MM.1S (cell line): Measurements from ENCODE around the gene HERC2.
"Not testable (repeated sequence)": the region's sequence is repeated elsewhere in the genome, so short reads cannot be mapped to it uniquely, and the experiment has no call there.

Experiments
- DNase-seq: peaks from one replicate; pipeline ENCODE4 v3.0.0-alpha.2; 2015
- H2AFZ ChIP-seq: fragments of 300-600 bp; sonication (generic); 2 replicates; pipeline ENCODE4 v1.6.0; 2016; ENCODE audit warnings: antibody characterized with exemption, low read length
- H3F3A ChIP-seq: fragments of 300-600 bp; sonication (generic); 2 replicates; pipeline ENCODE4 v1.6.1; 2016; ENCODE audit warnings: mild to moderate bottlenecking, antibody characterized with exemption, low read length, moderate library complexity, mixed read lengths; ENCODE audit not compliant: insufficient read depth
- H3K27ac ChIP-seq: fragments of 300-600 bp; sonication (generic); 2 replicates; pipeline ENCODE4 v1.5.1; 2016; ENCODE audit warnings: mild to moderate bottlenecking, low read length
- H3K27me3 ChIP-seq: fragments of 300-600 bp; sonication (generic); replicated peaks from 2 replicates; pipeline ENCODE4 v1.6.0; 2016; ENCODE audit warnings: low read length; ENCODE audit not compliant: insufficient read depth
- H3K36me3 ChIP-seq: fragments of 300-600 bp; sonication (generic); replicated peaks from 2 replicates; pipeline ENCODE4 v1.6.1; 2016; ENCODE audit warnings: mild to moderate bottlenecking, low read length, mixed read lengths; ENCODE audit not compliant: insufficient read depth
- H3K4me1 ChIP-seq: fragments of 300-600 bp; sonication (generic); 2 replicates; pipeline ENCODE4 v1.6.1; 2016; ENCODE audit warnings: low read length, mixed read lengths
- H3K4me2 ChIP-seq: fragments of 300-600 bp; sonication (generic); 2 replicates; pipeline ENCODE4 v1.6.0; 2016; ENCODE audit warnings: low read depth, low read length
- H3K4me3 ChIP-seq: fragments of 300-600 bp; sonication (generic); 2 replicates; pipeline ENCODE4 v1.5.1; 2016; ENCODE audit warnings: low read length, mixed read lengths
- H3K79me2 ChIP-seq: fragments of 300-600 bp; sonication (generic); 2 replicates; pipeline ENCODE4 v1.6.1; 2016; ENCODE audit warnings: mixed run types, low read length, mixed read lengths
- H3K9ac ChIP-seq: fragments of 300-600 bp; sonication (generic); 2 replicates; pipeline ENCODE4 v1.6.1; 2016; ENCODE audit warnings: low read length, mixed read lengths
- H3K9me2 ChIP-seq: fragments of 300-600 bp; sonication (generic); replicated peaks from 2 replicates; pipeline ENCODE4 v1.6.1; 2016; ENCODE audit warnings: mild to moderate bottlenecking, low read length, mixed read lengths; ENCODE audit not compliant: insufficient read depth
- H3K9me3 ChIP-seq: fragments of 300-600 bp; sonication (generic); replicated peaks from 2 replicates; pipeline ENCODE4 v1.6.1; 2016; ENCODE audit warnings: mild to moderate bottlenecking, low read length, mixed read lengths; ENCODE audit not compliant: insufficient read depth
- H4K20me1 ChIP-seq: fragments of 300-600 bp; sonication (generic); 2 replicates; pipeline ENCODE4 v1.6.1; 2016; ENCODE audit warnings: mild to moderate bottlenecking, low read length, moderate library complexity, mixed read lengths; ENCODE audit not compliant: insufficient read depth

Gene HERC2

DNA sequence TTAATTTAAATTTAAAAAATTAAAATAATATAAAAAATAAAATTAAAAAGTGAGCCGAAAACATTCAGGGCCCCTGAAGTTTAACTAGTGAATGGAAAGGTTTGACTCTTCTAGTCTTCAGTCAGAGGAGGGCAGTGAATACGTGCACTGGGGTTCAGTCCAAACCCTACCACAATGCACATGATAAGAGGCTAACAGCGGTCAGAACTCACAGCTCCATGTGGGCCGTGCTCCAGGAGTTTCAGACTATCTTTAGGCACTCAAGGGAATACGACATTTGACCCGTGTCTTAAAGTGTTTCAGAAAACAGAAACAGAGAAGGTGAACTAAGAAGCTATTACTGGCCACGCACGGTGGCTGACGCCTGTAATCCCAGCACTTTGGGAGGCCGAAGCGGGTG, 11.5 kb downstream of the HERC2 start:
- DNase-seq, H2AFZ ChIP-seq, H4K20me1 ChIP-seq, H3K4me2 ChIP-seq, H3K9me2 ChIP-seq, H3K9me3 ChIP-seq, H3K4me1 ChIP-seq, H3K27ac ChIP-seq, H3K4me3 ChIP-seq, H3K36me3 ChIP-seq, H3K79me2 ChIP-seq, H3F3A ChIP-seq, H3K9ac ChIP-seq, H3K27me3 ChIP-seq: not testable (repeated sequence)

- not testable (repeated sequence) for DNase-seq, H3K4me3 ChIP-seq, H3K36me3 ChIP-seq, H3K27ac ChIP-seq, H3K4me2 ChIP-seq, H3K9me2 ChIP-seq, H3F3A ChIP-seq, H3K4me1 ChIP-seq, H4K20me1 ChIP-seq, H3K27me3 ChIP-seq, H3K79me2 ChIP-seq, H3K9me3 ChIP-seq, H2AFZ ChIP-seq, H3K9ac ChIP-seq
Measured at GRCh38 chr15:28308718-28309117, 13.3 kb downstream of the HERC2 start.

DNA sequence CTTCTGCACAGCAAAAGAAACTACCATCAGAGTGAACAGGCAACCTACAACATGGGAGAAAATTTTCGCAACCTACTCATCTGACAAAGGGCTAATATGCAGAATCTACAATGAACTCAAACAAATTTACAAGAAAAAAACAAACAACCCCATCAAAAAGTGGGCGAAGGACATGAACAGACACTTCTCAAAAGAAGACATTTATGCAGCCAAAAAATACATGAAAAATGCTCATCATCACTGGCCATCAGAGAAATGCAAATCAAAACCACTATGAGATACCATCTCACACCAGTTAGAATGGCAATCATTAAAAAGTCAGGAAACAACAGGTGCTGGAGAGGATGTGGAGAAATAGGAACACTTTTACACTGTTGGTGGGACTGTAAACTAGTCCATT, 16.3 kb downstream of the HERC2 start:
- not testable (repeated sequence) for H2AFZ ChIP-seq, H3K36me3 ChIP-seq, H3K79me2 ChIP-seq, H4K20me1 ChIP-seq, H3F3A ChIP-seq, H3K9ac ChIP-seq, H3K9me2 ChIP-seq, H3K4me3 ChIP-seq, H3K9me3 ChIP-seq, H3K27me3 ChIP-seq, DNase-seq, H3K4me1 ChIP-seq, H3K27ac ChIP-seq, H3K4me2 ChIP-seq

- H3K4me2 ChIP-seq, H2AFZ ChIP-seq, H3K9me3 ChIP-seq, H4K20me1 ChIP-seq, H3K79me2 ChIP-seq, DNase-seq, H3K9me2 ChIP-seq, H3K4me1 ChIP-seq, H3K9ac ChIP-seq, H3K27me3 ChIP-seq, H3K27ac ChIP-seq, H3K36me3 ChIP-seq, H3F3A ChIP-seq, H3K4me3 ChIP-seq: not testable (repeated sequence)
Measured at GRCh38 chr15:28297434-28297833, 24.5 kb downstream of the HERC2 start.

- not testable (repeated sequence) for H3K9ac ChIP-seq, H3K4me2 ChIP-seq, H3F3A ChIP-seq, H3K4me3 ChIP-seq, H3K27ac ChIP-seq, H3K9me2 ChIP-seq, H4K20me1 ChIP-seq, H3K36me3 ChIP-seq, H3K9me3 ChIP-seq, H2AFZ ChIP-seq, H3K4me1 ChIP-seq, H3K79me2 ChIP-seq, H3K27me3 ChIP-seq
- DNase-seq, result peak; percentile 58
Measured at GRCh38 chr15:28296814-28297213, 25.2 kb downstream of the HERC2 start.

DNA sequence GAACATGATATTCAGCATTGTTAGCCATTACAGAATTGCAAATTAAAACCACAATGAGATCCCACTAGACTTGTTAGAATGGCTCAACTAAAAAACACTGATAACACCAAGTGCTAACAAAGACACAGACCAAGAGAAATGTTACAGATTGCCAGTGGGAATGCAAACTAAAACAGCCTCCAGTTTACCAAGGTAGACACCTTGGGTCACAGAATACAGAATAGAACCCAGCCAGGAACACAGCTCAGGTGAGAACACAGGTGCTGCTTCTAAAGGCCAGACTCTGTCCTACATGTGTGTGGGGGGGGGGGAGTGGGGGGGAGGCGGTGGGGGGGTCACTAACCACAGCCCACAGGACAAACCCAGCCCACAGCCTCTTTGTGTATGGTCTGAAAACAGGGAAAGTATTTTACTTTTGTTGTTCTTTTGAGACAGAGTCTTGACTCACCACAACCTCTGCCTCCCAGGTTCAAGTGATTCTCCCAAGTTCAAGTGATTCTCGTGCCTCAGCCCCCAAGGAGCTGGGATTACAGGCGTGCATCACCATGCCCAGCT, 26.9 kb downstream of the HERC2 start:
- not testable (repeated sequence) for H3K27me3 ChIP-seq, H3K4me2 ChIP-seq, H3K9me3 ChIP-seq, H3K36me3 ChIP-seq, H3F3A ChIP-seq, H3K9ac ChIP-seq, H3K79me2 ChIP-seq, H4K20me1 ChIP-seq, H3K27ac ChIP-seq, H3K9me2 ChIP-seq, H3K4me3 ChIP-seq, H2AFZ ChIP-seq, H3K4me1 ChIP-seq
- peak; percentile 8 for DNase-seq

DNA sequence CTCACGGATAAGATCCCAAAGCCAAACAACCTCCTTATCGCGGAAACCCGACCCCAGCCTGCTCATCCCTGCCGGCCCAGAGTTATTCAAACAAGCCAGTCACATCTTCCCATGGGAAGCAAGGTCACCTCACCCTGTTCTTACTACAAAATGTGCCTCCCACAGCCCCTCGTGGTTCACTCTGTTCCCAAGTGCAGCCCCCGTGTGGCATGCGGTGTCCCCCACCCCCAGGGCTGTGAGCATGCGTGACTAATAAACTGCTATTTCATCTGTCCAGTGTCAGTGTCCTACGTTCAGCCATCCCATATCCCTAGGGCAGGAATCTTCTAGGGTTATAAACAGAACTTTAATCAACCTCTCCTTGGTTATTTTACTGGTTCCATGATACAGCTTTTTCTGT, 27.4 kb downstream of the HERC2 start:
- not testable (repeated sequence) for H3F3A ChIP-seq, H3K9ac ChIP-seq, H3K79me2 ChIP-seq, DNase-seq, H3K4me3 ChIP-seq, H4K20me1 ChIP-seq, H3K36me3 ChIP-seq, H3K9me3 ChIP-seq, H2AFZ ChIP-seq, H3K9me2 ChIP-seq, H3K4me2 ChIP-seq, H3K27me3 ChIP-seq, H3K27ac ChIP-seq, H3K4me1 ChIP-seq
